ENCODE measurements around the gene MAGI2. TPM values are rescaled to one million over a fixed set of nuclear protein-coding genes. Genes with fewer than 3 reads are reported as not detected.

MAGI2 gene
- total RNA-seq, 1 experiment from 2014 or later = 0.52 TPM

DNA sequence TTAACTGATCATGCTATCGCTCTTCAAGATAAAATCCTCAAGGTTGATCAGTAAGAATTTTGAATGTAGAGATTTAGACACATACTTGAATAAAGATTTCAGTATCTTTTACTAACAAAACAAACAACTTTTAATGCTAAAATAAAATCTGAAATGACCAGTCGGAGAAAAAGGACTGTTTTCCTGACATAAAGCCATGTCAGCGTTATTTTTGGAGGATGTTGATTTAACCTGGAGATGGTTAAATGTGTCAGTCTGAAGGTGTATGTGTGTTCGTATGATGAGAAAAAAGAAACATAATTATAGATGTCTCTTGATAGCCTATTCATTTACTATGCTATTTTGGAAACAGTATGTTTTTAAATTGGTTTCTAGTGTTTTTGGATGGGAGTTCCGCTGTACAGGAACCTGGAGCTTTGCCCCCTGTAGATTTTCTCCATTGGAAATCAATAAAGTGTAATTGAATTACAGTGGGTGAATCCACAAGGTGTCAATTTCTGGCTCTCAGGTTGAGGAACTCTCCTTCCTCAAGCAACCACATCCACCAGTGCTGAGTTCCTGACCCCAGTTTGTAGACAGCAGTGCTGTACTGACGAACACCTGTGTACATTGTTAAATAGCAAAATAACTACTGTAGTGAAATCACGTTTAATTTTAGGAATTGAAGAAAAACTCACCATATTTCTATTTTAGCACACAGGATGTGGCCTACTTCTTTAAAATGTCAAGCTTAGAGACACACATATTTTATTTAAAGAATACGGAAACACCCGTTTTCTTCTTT is 670.1 kb downstream of the MAGI2 start:
- no peak for TF ChIP-seq CTCF (IDR thresholded peaks at IDR 0.05; ENCODE audit: unreplicated experiment)
- Mint-ChIP-seq H3K4me1 (ENCODE audit: low read depth, unreplicated experiment) (no peaks in the 10 kb centered on the region), H3K27ac (ENCODE audit: unreplicated experiment) (no peak overlapping the region), H3K27me3 (ENCODE audit: unreplicated experiment) (no peaks in the 10 kb centered on the region), H3K9me3 (ENCODE audit: low read depth, unreplicated experiment) (no peaks in the 10 kb centered on the region), H3K36me3 (ENCODE audit: insufficient read depth, unreplicated experiment) (no peaks in the 10 kb centered on the region), H3K4me3 (ENCODE audit: low read depth, unreplicated experiment) (no peak overlapping the region)
- intact Hi-C loops (cut with micrococcal nuclease; ENCODE audit: unreplicated experiment) = no loop called here
- DNase-seq = no peak
- no TSS peak for BruUV-seq (replicated peaks)
- CTCF ChIA-PET = interaction anchor here (0.7 kb wide), 1 partner anchor 15 kb away, joined by 3 read pairs; no protein-coding TSS in a partner anchor

- CTCF ChIA-PET = no interaction called here
- TF ChIP-seq CTCF (IDR thresholded peaks at IDR 0.05; ENCODE audit: unreplicated experiment) = no peak
- intact Hi-C loops (cut with micrococcal nuclease; ENCODE audit: unreplicated experiment) = no loop called here
- no peaks in the 10 kb centered on the region for H3K36me3 Mint-ChIP-seq (ENCODE audit: insufficient read depth, unreplicated experiment)
- no peaks in the 10 kb centered on the region for H3K27me3 Mint-ChIP-seq (ENCODE audit: unreplicated experiment)
- no peaks in the 10 kb centered on the region for H3K4me1 Mint-ChIP-seq (ENCODE audit: low read depth, unreplicated experiment)
- no peak overlapping the region for H3K27ac Mint-ChIP-seq (ENCODE audit: unreplicated experiment)
- BruUV-seq (replicated peaks) = no TSS peak
- no peak for DNase-seq
- H3K9me3 Mint-ChIP-seq (ENCODE audit: low read depth, unreplicated experiment) = no peaks in the 10 kb centered on the region
- no peak overlapping the region for H3K4me3 Mint-ChIP-seq (ENCODE audit: low read depth, unreplicated experiment)
These were observed 672.9 kb downstream of the MAGI2 start for GRCh38 chr7:78780560-78780959.

GRCh38 chr7:78779788-78780187 is 673.7 kb downstream of the MAGI2 start:
- Mint-ChIP-seq H3K27ac (ENCODE audit: unreplicated experiment) (no peak overlapping the region), H3K27me3 (ENCODE audit: unreplicated experiment) (no peaks in the 10 kb centered on the region), H3K4me3 (ENCODE audit: low read depth, unreplicated experiment) (no peak overlapping the region), H3K9me3 (ENCODE audit: low read depth, unreplicated experiment) (no peaks in the 10 kb centered on the region), H3K4me1 (ENCODE audit: low read depth, unreplicated experiment) (no peaks in the 10 kb centered on the region), H3K36me3 (ENCODE audit: insufficient read depth, unreplicated experiment) (no peaks in the 10 kb centered on the region)
- CTCF ChIA-PET = no interaction called here
- intact Hi-C loops (cut with micrococcal nuclease; ENCODE audit: unreplicated experiment) = loop anchor here (1.0 to 2.0 kb wide), 2 partner anchors 173 to 192 kb away; no protein-coding TSS in a partner anchor
- no TSS peak for BruUV-seq (replicated peaks)
- no peak for TF ChIP-seq CTCF (IDR thresholded peaks at IDR 0.05; ENCODE audit: unreplicated experiment)
- no peak for DNase-seq

GRCh38 chr7:78777829-78778228 is 675.6 kb downstream of the MAGI2 start:
- Mint-ChIP-seq H3K4me3 (ENCODE audit: low read depth, unreplicated experiment) (no peak overlapping the region), H3K4me1 (ENCODE audit: low read depth, unreplicated experiment) (no peaks in the 10 kb centered on the region), H3K9me3 (ENCODE audit: low read depth, unreplicated experiment) (no peaks in the 10 kb centered on the region), H3K27me3 (ENCODE audit: unreplicated experiment) (no peaks in the 10 kb centered on the region), H3K27ac (ENCODE audit: unreplicated experiment) (no peak overlapping the region), H3K36me3 (ENCODE audit: insufficient read depth, unreplicated experiment) (no peaks in the 10 kb centered on the region)
- no peak for DNase-seq
- intact Hi-C loops (cut with micrococcal nuclease; ENCODE audit: unreplicated experiment) = loop anchor here (2.0 kb wide), 1 partner anchor 171 kb away; no protein-coding TSS in a partner anchor
- no peak for TF ChIP-seq CTCF (IDR thresholded peaks at IDR 0.05; ENCODE audit: unreplicated experiment)
- CTCF ChIA-PET = no interaction called here
- no TSS peak for BruUV-seq (replicated peaks)
